GM18526 (cell line): Measurements from ENCODE around the gene OR4S1.
"Not testable (repeated sequence)": the region's sequence is repeated elsewhere in the genome, so short reads cannot be mapped to it uniquely, and the experiment has no call there.

Experiments used
- POLR2A ChIP-seq: IDR thresholded peaks from 3 replicates; pipeline ENCODE4 v1.6.1; 2011; ENCODE audit not compliant: insufficient read length; ENCODE audit errors: extremely low read depth

The OR4S1 gene, protein sequence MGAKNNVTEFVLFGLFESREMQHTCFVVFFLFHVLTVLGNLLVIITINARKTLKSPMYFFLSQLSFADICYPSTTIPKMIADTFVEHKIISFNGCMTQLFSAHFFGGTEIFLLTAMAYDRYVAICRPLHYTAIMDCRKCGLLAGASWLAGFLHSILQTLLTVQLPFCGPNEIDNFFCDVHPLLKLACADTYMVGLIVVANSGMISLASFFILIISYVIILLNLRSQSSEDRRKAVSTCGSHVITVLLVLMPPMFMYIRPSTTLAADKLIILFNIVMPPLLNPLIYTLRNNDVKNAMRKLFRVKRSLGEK

DNA sequence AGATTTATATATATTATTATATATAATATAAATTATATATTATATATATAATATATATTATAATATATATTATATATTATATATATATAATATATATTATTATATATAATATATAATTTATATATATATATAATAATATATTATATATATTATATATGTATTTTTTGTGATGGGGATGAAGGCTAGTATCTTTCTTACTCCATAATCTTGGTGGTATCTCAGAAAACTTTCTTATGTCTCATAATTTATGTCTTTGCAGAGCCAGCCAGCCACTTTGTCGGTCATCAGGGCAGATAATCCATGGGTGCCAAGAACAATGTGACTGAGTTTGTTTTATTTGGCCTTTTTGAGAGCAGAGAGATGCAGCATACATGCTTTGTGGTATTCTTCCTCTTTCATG, at the start of gene OR4S1:
TSS of gene OR4S1 (plus strand) at position 301 of the 400 bp plus-strand sequence. CDS start at position 301, 0 bp downstream.
- TF ChIP-seq POLR2A, result no peak

DNA sequence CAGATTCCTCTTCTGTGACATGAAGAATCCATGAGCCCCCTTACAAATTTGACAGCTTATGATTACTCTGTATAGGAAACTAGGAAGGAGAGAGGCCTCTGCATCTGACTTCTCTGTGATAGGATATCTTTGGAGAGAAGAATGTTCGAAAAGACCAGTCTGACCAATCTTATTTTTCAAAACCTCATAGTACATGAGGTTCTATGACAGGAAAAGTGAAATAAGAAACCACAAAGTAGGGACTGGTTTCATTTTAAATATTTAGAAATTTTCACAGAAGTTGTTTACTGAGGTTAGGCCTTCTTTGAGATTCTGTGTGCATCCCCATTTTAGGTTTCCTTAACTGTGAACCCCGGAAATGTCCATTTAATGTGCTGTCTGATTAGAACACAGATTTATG, 44.4 kb upstream of the OR4S1 start:
- TF ChIP-seq POLR2A, result no peak

DNA sequence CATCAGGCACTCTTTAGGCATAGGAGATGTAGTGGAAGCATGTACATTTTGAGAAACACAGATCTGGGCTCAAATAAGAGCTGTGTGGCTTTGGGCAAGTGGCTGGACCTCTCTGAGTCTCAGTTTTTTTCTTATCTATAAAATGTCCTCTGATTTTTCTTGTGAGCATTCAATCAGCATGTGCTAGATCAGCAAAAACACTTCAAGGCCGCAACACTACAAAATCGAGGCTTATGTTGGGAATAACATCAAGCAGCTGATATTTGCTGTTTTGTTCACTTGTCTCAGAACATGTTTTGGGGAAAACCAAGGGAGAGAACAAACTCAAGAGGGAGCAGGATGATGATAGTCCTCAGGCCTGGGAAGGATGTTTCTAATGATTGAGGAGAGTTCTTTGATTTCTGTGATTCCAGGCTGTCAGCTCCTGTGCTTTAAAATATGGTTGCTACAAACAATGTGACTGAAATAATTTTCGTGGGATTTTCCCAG, 42.6 kb upstream of the OR4S1 start, which contains the start of gene OR4X1:
TSS of gene OR4X1 (plus strand) at position 439 of the 489 bp plus-strand sequence. CDS start at position 439, 0 bp downstream.
- no peak for TF ChIP-seq POLR2A

DNA sequence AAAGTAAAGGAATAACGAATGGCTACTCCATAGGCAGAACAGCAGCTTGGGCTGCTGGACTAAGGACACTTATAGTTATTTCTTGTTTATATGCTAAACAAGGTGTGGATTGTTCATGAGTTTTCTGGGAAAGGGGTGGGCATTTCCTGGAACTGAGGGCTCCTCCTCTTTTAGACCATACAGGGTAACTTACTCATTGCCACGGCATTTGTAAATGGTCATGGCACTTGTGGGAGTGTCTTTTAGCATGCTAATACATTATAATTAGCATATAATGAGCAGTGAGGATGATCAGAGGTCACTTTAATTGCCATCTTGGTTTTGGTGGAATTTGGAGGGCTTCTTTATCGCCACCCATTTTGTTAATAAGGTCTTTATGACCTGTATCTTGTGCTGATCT, 35.4 kb upstream of the OR4S1 start:
- TF ChIP-seq POLR2A, result no peak

DNA sequence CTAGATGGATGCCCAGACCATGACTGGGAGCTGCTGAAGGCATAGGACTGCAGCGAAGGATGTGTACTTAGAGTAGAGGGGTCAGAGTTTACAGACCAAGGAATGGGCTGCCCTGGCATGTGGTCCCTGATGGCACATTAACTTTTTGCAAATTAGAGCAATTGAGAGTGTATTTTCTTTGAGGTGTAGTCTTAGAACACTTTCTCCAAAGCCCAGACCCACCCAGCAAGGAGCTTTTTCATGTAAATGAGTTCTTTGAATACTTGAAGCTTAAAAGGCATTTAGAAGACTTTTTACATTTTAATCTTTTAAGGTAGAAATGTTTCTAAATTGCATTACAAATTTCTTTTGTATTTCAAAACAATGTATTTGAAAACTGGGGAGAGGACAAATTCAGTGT, 33.4 kb upstream of the OR4S1 start:
- no peak for TF ChIP-seq POLR2A

DNA sequence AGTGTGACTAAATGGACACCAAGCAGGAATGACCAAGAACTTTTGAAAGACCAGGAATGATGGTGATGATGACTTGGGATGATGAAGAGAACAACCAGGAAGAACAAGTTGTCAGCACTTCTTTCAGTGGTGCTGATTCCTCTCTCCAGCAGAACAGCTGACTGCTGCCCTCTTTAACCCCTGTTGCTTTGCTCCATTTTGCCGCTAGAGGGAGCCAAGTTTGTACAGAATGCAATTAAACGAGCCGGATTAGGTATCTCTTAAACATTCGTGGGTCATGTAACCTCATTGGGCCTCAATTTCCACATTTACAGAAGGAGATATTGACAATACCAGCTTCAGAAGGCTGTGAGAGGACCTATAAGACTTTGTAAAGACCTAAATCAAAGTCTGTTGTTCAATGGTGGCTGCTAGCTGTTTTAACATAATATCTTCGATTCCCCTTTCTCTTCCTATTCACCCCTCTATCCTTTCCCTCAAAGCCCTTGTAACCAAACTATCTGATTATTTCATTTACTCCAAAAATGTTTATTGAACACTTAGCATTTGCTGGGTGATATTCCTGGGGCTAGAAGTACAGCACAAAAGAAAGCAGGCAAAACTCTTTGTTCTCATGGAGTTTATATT, 1.9 kb downstream of the OR4S1 start:
- TF ChIP-seq POLR2A, result no peak

DNA sequence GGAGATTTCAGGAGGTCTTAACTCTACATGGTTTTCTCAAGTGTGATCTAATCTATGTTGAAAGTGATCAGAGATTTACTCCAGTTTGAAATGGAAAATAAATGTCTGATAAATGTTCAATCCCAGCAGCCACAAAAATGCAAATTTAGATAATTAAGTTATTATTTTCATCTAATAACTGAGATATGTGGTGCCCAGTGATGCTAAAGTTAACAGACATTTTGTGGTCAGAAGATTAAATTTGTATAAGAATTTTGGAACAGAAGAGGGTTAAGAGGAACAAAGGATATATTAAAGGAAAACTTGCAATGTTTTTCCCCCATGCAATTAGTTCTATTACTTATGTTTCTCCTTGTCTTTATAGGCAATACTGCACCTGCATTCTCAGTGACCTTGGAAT, 18.6 kb downstream of the OR4S1 start, which contains the start of gene OR4C3:
TSS of gene OR4C3 (plus strand) at position 301 of the 400 bp plus-strand sequence. CDS start 102 bp downstream, outside the sequence.
- TF ChIP-seq POLR2A, result not testable (repeated sequence)

DNA sequence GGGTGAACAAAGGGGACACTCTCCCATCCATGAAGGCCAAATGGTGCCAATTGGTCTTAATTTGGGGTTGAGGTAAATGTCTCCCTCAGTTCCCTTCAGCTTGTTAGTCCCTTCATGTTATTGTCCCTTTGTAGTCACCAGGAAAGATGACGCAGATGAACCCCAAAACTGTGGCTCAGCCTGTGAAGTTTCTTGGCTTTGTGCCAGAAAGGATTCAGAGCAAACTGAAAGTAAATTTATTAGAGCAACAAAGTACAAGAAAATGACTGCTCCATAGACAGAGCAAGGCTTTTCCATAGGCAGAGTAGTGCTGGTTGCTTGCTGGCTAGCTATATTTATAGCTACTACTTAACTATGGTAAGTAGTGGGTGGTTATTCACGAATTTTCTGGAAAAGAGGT, 35.4 kb downstream of the OR4S1 start:
- TF ChIP-seq POLR2A, result no peak

DNA sequence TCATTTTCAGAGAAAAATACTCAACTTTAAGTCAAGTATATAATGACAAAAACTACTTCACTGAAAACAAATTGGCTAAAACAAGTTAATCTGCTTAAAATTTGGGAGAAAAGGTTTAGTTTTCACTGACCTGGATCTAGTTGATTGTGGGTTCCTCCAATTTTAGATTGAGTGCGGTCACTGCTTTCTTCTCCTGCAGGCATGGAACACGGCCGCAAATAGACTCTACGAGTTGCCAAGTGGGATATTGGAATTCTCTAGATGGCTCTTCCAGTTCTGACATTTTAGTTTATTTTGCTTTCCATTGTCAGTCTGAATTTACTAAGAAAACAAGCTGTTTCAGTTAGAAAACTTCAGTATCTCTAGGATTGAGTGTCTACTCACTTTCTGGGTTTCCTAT, 48.0 kb downstream of the OR4S1 start:
- TF ChIP-seq POLR2A, result no peak

DNA sequence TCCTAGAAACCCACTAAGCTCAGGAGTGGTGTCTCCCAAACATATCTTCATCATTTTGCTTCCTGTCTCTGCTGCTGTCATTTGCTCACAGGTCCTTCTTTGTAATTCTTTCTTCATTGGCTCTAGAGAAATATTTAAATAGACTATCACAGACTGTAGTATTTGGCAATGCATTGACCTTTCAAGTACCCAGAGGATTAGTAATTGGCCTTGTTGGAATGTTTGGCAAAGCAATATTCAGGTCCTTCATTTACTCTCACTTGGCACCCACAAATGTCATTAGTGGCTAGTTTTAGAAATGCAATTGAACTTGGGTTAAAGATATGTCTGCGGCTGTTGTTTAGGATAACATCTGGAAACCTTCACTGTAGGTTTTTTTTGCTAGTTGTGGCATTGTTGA, 48.7 kb downstream of the OR4S1 start:
- TF ChIP-seq POLR2A, result no peak
